ENCODE measurements around the gene CABCOCO1. TPM values are rescaled to one million over a fixed set of nuclear protein-coding genes. Genes with fewer than 3 reads are reported as not detected.

Gene CABCOCO1
- total RNA-seq, 1 experiment from 2014 or later = not detected

DNA sequence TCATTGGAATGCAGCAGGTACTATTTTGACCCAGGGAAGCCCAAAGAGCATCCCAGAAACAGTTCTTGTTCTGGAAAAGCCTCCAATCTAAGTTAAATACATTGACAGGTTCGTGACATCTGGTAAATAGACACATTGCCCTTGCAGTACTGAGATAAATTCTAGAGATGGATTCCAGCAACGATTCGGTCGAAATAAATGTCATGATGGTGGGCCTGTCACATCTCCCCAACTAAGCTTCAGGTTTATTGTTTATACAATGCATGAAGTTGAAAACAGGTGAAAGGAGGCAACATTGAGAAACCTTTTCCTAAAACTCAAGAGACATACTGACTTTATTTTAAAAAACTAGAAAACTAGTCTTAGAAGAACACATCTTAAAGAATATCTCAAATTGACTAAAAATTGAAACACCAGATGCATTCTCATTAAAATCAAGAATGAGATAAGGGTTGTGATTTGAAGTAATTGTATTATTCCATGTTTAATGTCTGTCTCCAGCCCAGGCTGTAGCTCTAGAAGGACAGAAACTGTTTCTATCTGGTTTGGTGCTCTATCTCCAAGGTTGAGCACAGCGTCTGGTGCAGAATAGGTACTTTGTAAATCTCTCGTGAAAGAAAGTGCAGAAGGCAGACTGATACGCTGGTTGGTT, 114.0 kb downstream of the CABCOCO1 start:
- BruUV-seq (replicated peaks) = no TSS peak
- Histone ChIP-seq H2AFZ (ENCODE audit: low read depth, low read length, poor library complexity, severe bottlenecking) (peak overlapping the region; percentile 8), H3K9me3 (ENCODE audit: control insufficient read depth in 1 of 2, insufficient read depth in 1 of 2, low read depth in 1 of 2, low read length in 2 of 2) (no peaks in the 10 kb centered on the region)

DNA sequence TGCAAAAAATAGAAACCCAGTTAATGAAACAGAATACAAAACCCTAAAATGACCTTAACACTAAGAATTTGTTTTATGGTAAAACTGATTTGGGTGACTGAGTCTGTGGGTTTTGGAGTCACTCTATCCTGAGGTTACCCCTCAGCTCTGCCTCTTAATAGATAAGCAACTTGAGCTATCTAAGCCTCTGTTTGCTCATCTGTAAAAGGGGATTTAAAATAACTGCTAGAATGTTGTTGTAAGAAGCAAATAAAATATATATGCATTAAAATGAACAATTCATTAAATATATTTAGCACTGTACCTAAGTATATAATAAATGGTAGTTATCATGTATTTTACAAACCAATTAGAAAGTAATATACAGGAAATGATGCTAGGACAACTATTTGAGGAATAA, 115.4 kb downstream of the CABCOCO1 start:
- Histone ChIP-seq H3K36me3 (ENCODE audit: control insufficient read depth in 1 of 2, insufficient read depth in 2 of 2, low read length in 2 of 2) (no peaks in the 10 kb centered on the region), H3K79me2 (ENCODE audit: insufficient read depth, low read length) (no peaks in the 10 kb centered on the region), H3K9me3 (ENCODE audit: control insufficient read depth in 1 of 2, insufficient read depth in 1 of 2, low read depth in 1 of 2, low read length in 2 of 2) (no peaks in the 10 kb centered on the region), H3K9ac (ENCODE audit: low read length) (no peak overlapping the region), H3K4me2 (ENCODE audit: low read length) (no peak overlapping the region), H3K27ac (ENCODE audit: low read depth, low read length) (no peak overlapping the region), H3K4me1 (ENCODE audit: control insufficient read depth in 1 of 2, insufficient read depth in 2 of 2, low read length in 2 of 2) (peaks cover 9 to 26% of the 10 kb centered on the region in 2 experiments), H3K9me2 (ENCODE audit: insufficient read depth) (no peaks in the 10 kb centered on the region), H3K27me3 (ENCODE audit: insufficient read depth, low read length) (no peaks in the 10 kb centered on the region), H2AFZ (ENCODE audit: low read depth, low read length, poor library complexity, severe bottlenecking) (peak overlapping the region; percentile 52), H3K4me3 (replicated peaks in 1 of 2; ENCODE audit: low read depth in 1 of 2, low read length in 2 of 2) (no peak overlapping the region), H4K20me1 (ENCODE audit: insufficient read depth) (no peaks in the 10 kb centered on the region)
- ATAC-seq = no peak
- ChIA-PET CTCF (no interaction called here), POLR2A (no interaction called here), RAD21 (ENCODE audit: low non-redundant PET in 1 of 2, low total read pairs in 2 of 2, uncharacterized antibody in 2 of 2, unreplicated experiment in 2 of 2) (no interaction called here)
- intact Hi-C loops (cut with micrococcal nuclease) = no loop called here
- no TSS peak for BruUV-seq (replicated peaks)
- no peak for DNase-seq (ENCODE audit: low read depth, low spot score)
- no peak for TF ChIP-seq EZH2 (IDR thresholded peaks at IDR 0.05)
- no peak for TF ChIP-seq ELF1 (IDR thresholded peaks at IDR 0.05; ENCODE audit: borderline replicate concordance, low read depth)
- no peak for TF ChIP-seq SRF (IDR thresholded peaks at IDR 0.05; ENCODE audit: low read depth)
- TF ChIP-seq ZBTB33 (IDR thresholded peaks at IDR 0.05; ENCODE audit: extremely low read depth, insufficient replicate concordance, low read length) = no peak
- TF ChIP-seq EGR1 (IDR thresholded peaks at IDR 0.05; ENCODE audit: low read depth) = no peak
- TF ChIP-seq ATF3 (IDR thresholded peaks at IDR 0.05) = no peak
- TF ChIP-seq SIN3A (IDR thresholded peaks at IDR 0.05; ENCODE audit: low read depth) = no peak
- no peak for TF ChIP-seq CBX3 (IDR thresholded peaks at IDR 0.05; ENCODE audit: low read depth)
- no peak for TF ChIP-seq YY1 (IDR thresholded peaks at IDR 0.05; ENCODE audit: extremely low read depth, insufficient replicate concordance, low read depth, low read length)
- TF ChIP-seq ZNF274 (IDR thresholded peaks at IDR 0.05; ENCODE audit: low read depth, low read length) = no peak
- no peak for TF ChIP-seq POLR2AphosphoS5 (IDR thresholded peaks at IDR 0.05; ENCODE audit: low read depth, low read length)

More for the DNA sequence above, 114.0 kb downstream of the CABCOCO1 start:
- ATAC-seq (no peak), DNase-seq (ENCODE audit: low read depth, low spot score) (no peak)
- ChIA-PET CTCF (no interaction called here), RAD21 (ENCODE audit: low non-redundant PET in 1 of 2, low total read pairs in 2 of 2, uncharacterized antibody in 2 of 2, unreplicated experiment in 2 of 2) (no interaction called here), POLR2A (no interaction called here)
- Histone ChIP-seq H3K4me1 (ENCODE audit: control insufficient read depth in 1 of 2, insufficient read depth in 2 of 2, low read length in 2 of 2) (peaks cover 1 to 16% of the 10 kb centered on the region in 2 experiments; a peak in 2 of 4 replicates), H3K4me3 (replicated peaks in 1 of 2; ENCODE audit: low read depth in 1 of 2, low read length in 2 of 2) (no peak overlapping the region), H4K20me1 (ENCODE audit: insufficient read depth) (no peaks in the 10 kb centered on the region), H3K36me3 (ENCODE audit: control insufficient read depth in 1 of 2, insufficient read depth in 2 of 2, low read length in 2 of 2) (no peaks in the 10 kb centered on the region), H3K27me3 (ENCODE audit: insufficient read depth, low read length) (no peaks in the 10 kb centered on the region), H3K4me2 (ENCODE audit: low read length) (no peak overlapping the region), H3K79me2 (ENCODE audit: insufficient read depth, low read length) (no peaks in the 10 kb centered on the region), H3K9ac (ENCODE audit: low read length) (no peak overlapping the region), H3K9me2 (ENCODE audit: insufficient read depth) (no peaks in the 10 kb centered on the region), H3K27ac (ENCODE audit: low read depth, low read length) (no peak overlapping the region)
- intact Hi-C loops (cut with micrococcal nuclease) = no loop called here
- TF ChIP-seq EGR1 (IDR thresholded peaks at IDR 0.05; ENCODE audit: low read depth) (no peak), ZBTB33 (IDR thresholded peaks at IDR 0.05; ENCODE audit: extremely low read depth, insufficient replicate concordance, low read length) (no peak), EZH2 (IDR thresholded peaks at IDR 0.05) (no peak), POLR2AphosphoS5 (IDR thresholded peaks at IDR 0.05; ENCODE audit: low read depth, low read length) (no peak), JUND (IDR thresholded peaks at IDR 0.05) (no peak), ZNF274 (IDR thresholded peaks at IDR 0.05; ENCODE audit: low read depth, low read length) (no peak), ELF1 (IDR thresholded peaks at IDR 0.05; ENCODE audit: borderline replicate concordance, low read depth) (no peak)

Measured in HCT116 (cell line).